Smooth muscle cell (in vitro differentiated cells): Measurements from ENCODE around the gene OR13F1. TPM values are rescaled to one million over a fixed set of nuclear protein-coding genes. Genes with fewer than 3 reads are reported as not detected.

Source experiments
- DNase-seq: peaks from one replicate; lab custom pipeline; 2025; ENCODE audit not compliant: unreplicated experiment; lab: John Stamatoyannopoulos, UW
- H2AFZ ChIP-seq: fragments of 200-600 bp; sonication (generic); 2 replicates; pipeline ENCODE4 v1.6.0; 2016; ENCODE audit warnings: antibody characterized with exemption, low read depth, mild to moderate bottlenecking
- H3F3A ChIP-seq: fragments of 200-600 bp; sonication (generic); 2 replicates; pipeline ENCODE4 v1.6.0; 2017; ENCODE audit warnings: antibody characterized with exemption, low read depth
- H3K27ac ChIP-seq: fragments of 200-600 bp; sonication (generic); 2 replicates; pipeline ENCODE4 v1.5.1; 2016; ENCODE audit warnings: low read depth, mild to moderate bottlenecking
- H3K27me3 ChIP-seq: fragments of 200-600 bp; sonication (generic); 2 replicates; pipeline ENCODE4 v1.6.1; 2016; ENCODE audit warnings: low read depth, mild to moderate bottlenecking
- H3K36me3 ChIP-seq: fragments of 200-600 bp; sonication (generic); 2 replicates; pipeline ENCODE4 v1.5.1; 2016; ENCODE audit warnings: low read depth
- H3K4me1 ChIP-seq: fragments of 200-600 bp; sonication (generic); 2 replicates; pipeline ENCODE4 v1.5.1; 2016; ENCODE audit warnings: low read depth
- H3K4me2 ChIP-seq: fragments of 200-600 bp; sonication (generic); 2 replicates; pipeline ENCODE4 v1.6.0; 2016; ENCODE audit warnings: mild to moderate bottlenecking
- H3K4me3 ChIP-seq: fragments of 200-600 bp; sonication (generic); 2 replicates; pipeline ENCODE4 v1.5.1; 2016; ENCODE audit warnings: mild to moderate bottlenecking
- H3K79me2 ChIP-seq: fragments of 200-600 bp; sonication (generic); 2 replicates; pipeline ENCODE4 v1.6.0; 2016; ENCODE audit warnings: low read depth, mild to moderate bottlenecking
- H3K9ac ChIP-seq: fragments of 200-600 bp; sonication (generic); 2 replicates; pipeline ENCODE4 v1.6.0; 2016; ENCODE audit warnings: low read depth
- H3K9me3 ChIP-seq: fragments of 200-600 bp; sonication (generic); replicated peaks from 2 replicates; pipeline ENCODE4 v1.5.1; 2016; ENCODE audit warnings: low read depth
- H4K20me1 ChIP-seq: fragments of 200-600 bp; sonication (generic); 2 replicates; pipeline ENCODE4 v1.6.0; 2016; ENCODE audit warnings: low read depth
- CTCF ChIP-seq: fragments of 200-600 bp; sonication (generic); IDR thresholded peaks from 2 replicates; pipeline ENCODE4 v1.5.1; 2017; ENCODE audit warnings: borderline replicate concordance, mild to moderate bottlenecking, antibody characterized with exemption; ENCODE audit not compliant: insufficient read depth, poor library complexity, severe bottlenecking
- WGBS: methylation state at CpG from one replicate; pipeline ENCODE4 v1.1.7; 2016; ENCODE audit warnings: low lambda C conversion rate; 5-methylcytosine and 5-hydroxymethylcytosine counted together
- polyA plus RNA-seq: library from polyadenylated mRNA; unstranded; fragments of >200 nt; fragmentation: Nextera tagmentation; extraction: Ambion mirVana; gene quantifications from 2 replicates; pipeline ENCODE4 v1.2.1, GENCODE V29; 2016
- total RNA-seq: library from RNA; depleted of rRNA; stranded (reverse); fragments of >200 nt; gene quantifications from 2 replicates; pipeline ENCODE4 v1.2.3, GENCODE V29; 2014

The OR13F1 gene
- total and polyA plus RNA-seq, 2 experiments from 2014 or later, result not detected

- no peak for TF ChIP-seq CTCF
- Histone ChIP-seq H3K79me2 (no peaks in the 10 kb centered on the region), H3K27me3 (no peaks in the 10 kb centered on the region), H3K4me2 (no peak within 1 kb of the TSS), H4K20me1 (no peaks in the 10 kb centered on the region), H3F3A (no peaks in the 10 kb centered on the region), H3K27ac (no peak within 1 kb of the TSS), H3K4me3 (no peak within 1 kb of the TSS), H2AFZ (no peak within 1 kb of the TSS), H3K9ac (no peak within 1 kb of the TSS), H3K9me3 (no peaks in the 10 kb centered on the region), H3K36me3 (no peaks in the 10 kb centered on the region), H3K4me1 (no peaks in the 10 kb centered on the region)
- no peak for DNase-seq
- 93% methylated on average over 5 of the region's 5 CpGs for WGBS
Observed at GRCh38 chr9:104536756-104537155, 32.7 kb downstream of the OR13F1 start, which contains the start of gene OR13C3. Gene OR13C3 (minus strand): TSS chr9:104536856. CDS start chr9:104536723, 133 bp downstream.

- no peaks in the 10 kb centered on the region for H3K36me3 ChIP-seq
- H2AFZ ChIP-seq, result no peak overlapping the region
- WGBS, result 78% methylated on average over 1 of the region's 1 CpG
- H3K79me2 ChIP-seq, result no peaks in the 10 kb centered on the region
- no peak overlapping the region for H3K4me3 ChIP-seq
- H4K20me1 ChIP-seq, result no peaks in the 10 kb centered on the region
- no peak overlapping the region for H3K27ac ChIP-seq
- DNase-seq, result no peak
- no peak overlapping the region for H3K4me2 ChIP-seq
- H3K9me3 ChIP-seq, result no peaks in the 10 kb centered on the region
- TF ChIP-seq CTCF, result no peak
- H3K4me1 ChIP-seq, result no peaks in the 10 kb centered on the region
- H3F3A ChIP-seq, result no peaks in the 10 kb centered on the region
- H3K9ac ChIP-seq, result no peak overlapping the region
- no peaks in the 10 kb centered on the region for H3K27me3 ChIP-seq
Observed at GRCh38 chr9:104539275-104539674, 35.2 kb downstream of the OR13F1 start.

DNA sequence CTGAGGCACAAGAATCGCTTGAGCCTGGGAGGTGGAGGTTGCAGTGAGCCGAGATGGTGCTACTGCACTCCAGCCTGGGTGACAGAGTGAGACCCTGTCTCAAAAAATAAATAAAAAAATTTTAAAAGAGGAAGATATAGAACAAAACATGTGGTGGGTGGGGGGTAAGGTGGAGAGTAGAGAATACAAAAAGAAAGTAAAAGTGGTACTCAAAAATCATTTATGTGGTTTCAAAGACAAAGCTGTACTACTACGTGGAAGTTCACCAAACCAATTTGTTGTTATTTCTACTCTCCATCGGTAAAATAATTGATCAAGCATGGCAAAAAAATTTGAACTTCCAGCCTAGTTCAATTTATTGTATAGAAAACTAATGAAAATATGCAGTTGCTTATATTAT, 40.6 kb downstream of the OR13F1 start:
- no peaks in the 10 kb centered on the region for H3K9me3 ChIP-seq

More for the DNA sequence above, 40.6 kb downstream of the OR13F1 start:
- no peaks in the 10 kb centered on the region for H3K36me3 ChIP-seq
- DNase-seq, result no peak
- no peak for TF ChIP-seq CTCF
- no peak overlapping the region for H3K27ac ChIP-seq
- H3K27me3 ChIP-seq, result no peaks in the 10 kb centered on the region
- H3K79me2 ChIP-seq, result no peaks in the 10 kb centered on the region
- H3F3A ChIP-seq, result no peaks in the 10 kb centered on the region
- H3K4me2 ChIP-seq, result no peak overlapping the region
- no peak overlapping the region for H3K9ac ChIP-seq
- no peaks in the 10 kb centered on the region for H4K20me1 ChIP-seq
- no peak overlapping the region for H3K4me3 ChIP-seq
- H3K4me1 ChIP-seq, result no peaks in the 10 kb centered on the region
- 93% methylated on average over 4 of the region's 4 CpGs for WGBS
- no peak overlapping the region for H2AFZ ChIP-seq
